Mesenchymal stem cell (in vitro differentiated cells and primary cell): ENCODE results near the gene DSCAM.

ENCODE experiments used
- DNase-seq: peaks from one replicate; pipeline ENCODE4 v3.0.0-alpha.2; 2013
- H2AFZ ChIP-seq: one replicate; pipeline ENCODE4 v1.6.1; 2013; ENCODE audit warnings: low read depth, mild to moderate bottlenecking, control low read depth, inconsistent platforms, low read length, moderate library complexity
- H2AK5ac ChIP-seq: 2 replicates; pipeline ENCODE4 v1.6.1; 2013; ENCODE audit warnings: low read length, moderate library complexity, mild to moderate bottlenecking, inconsistent platforms; ENCODE audit not compliant: severe bottlenecking
- H2BK120ac ChIP-seq: one replicate; pipeline ENCODE4 v1.6.1; 2013; ENCODE audit warnings: low read depth, mild to moderate bottlenecking, inconsistent platforms, low read length, moderate library complexity
- H2BK12ac ChIP-seq, 2 experiments: one replicate each; pipeline ENCODE4 v1.6.1; 2013; ENCODE audit warnings: inconsistent platforms in 2 of 2, low read length in 2 of 2, mild to moderate bottlenecking in 2 of 2, moderate library complexity in 2 of 2, control low read depth in 1 of 2
- H2BK15ac ChIP-seq: one replicate; pipeline ENCODE4 v1.6.1; 2013; ENCODE audit warnings: mild to moderate bottlenecking, low read depth, inconsistent platforms; ENCODE audit not compliant: poor library complexity, severe bottlenecking
- H2BK5ac ChIP-seq: 2 replicates; pipeline ENCODE4 v1.6.1; 2013; ENCODE audit warnings: low read depth, mild to moderate bottlenecking, low read length, control low read depth, inconsistent platforms; ENCODE audit not compliant: poor library complexity, severe bottlenecking
- H3K14ac ChIP-seq, 2 experiments: one replicate each; pipeline ENCODE4 v1.6.1; 2013; ENCODE audit warnings: inconsistent platforms in 2 of 2, low read length in 2 of 2, control low read depth in 1 of 2, mild to moderate bottlenecking in 1 of 2, moderate library complexity in 1 of 2
- H3K18ac ChIP-seq, 2 experiments: one replicate each; pipeline ENCODE4 v1.6.1; 2013; ENCODE audit warnings: inconsistent platforms in 2 of 2, low read length in 2 of 2, control low read depth in 1 of 2, low read depth in 1 of 2, mild to moderate bottlenecking in 1 of 2
- H3K23ac ChIP-seq, 2 experiments: one replicate each; pipeline ENCODE4 v1.6.1; 2013; ENCODE audit warnings: inconsistent platforms in 2 of 2, low read length in 2 of 2, mild to moderate bottlenecking in 2 of 2, moderate library complexity in 2 of 2, control low read depth in 1 of 2
- H3K27ac ChIP-seq: 2 replicates; pipeline ENCODE4 v1.5.1; 2013; ENCODE audit warnings: mild to moderate bottlenecking, moderate library complexity, low read length, control low read depth, inconsistent platforms; ENCODE audit not compliant: poor library complexity, severe bottlenecking
- H3K27me3 ChIP-seq, 2 experiments: 2 replicates each; pipeline versions ENCODE4 v1.6.1 to v1.7.0; 2013; ENCODE audit warnings: low read length in 2 of 2, mild to moderate bottlenecking in 2 of 2, moderate library complexity in 2 of 2, control low read depth in 1 of 2, inconsistent platforms in 1 of 2; ENCODE audit not compliant: control insufficient read depth in 1 of 2, insufficient read depth in 1 of 2
- H3K36me3 ChIP-seq, 2 experiments: 2 replicates each; pipeline versions ENCODE4 v1.6.1 to v1.7.0; 2013; ENCODE audit warnings: low read length in 2 of 2, control low read depth in 1 of 2, inconsistent platforms in 1 of 2, low read depth in 1 of 2, mild to moderate bottlenecking in 1 of 2; ENCODE audit not compliant: insufficient read depth in 2 of 2, control insufficient read depth in 1 of 2
- H3K4ac ChIP-seq, 2 experiments: one replicate each; pipeline ENCODE4 v1.6.1; 2013; ENCODE audit warnings: inconsistent platforms in 2 of 2, low read length in 2 of 2, mild to moderate bottlenecking in 2 of 2, moderate library complexity in 2 of 2, control low read depth in 1 of 2, low read depth in 1 of 2
- H3K4me1 ChIP-seq: 2 replicates; pipeline ENCODE4 v1.6.1; 2013; ENCODE audit warnings: low read depth, low read length, control low read depth; ENCODE audit not compliant: control insufficient read depth, insufficient read depth
- H3K4me2 ChIP-seq: 2 replicates; pipeline ENCODE4 v1.6.1; 2013; ENCODE audit warnings: low read length, mild to moderate bottlenecking, inconsistent platforms; ENCODE audit not compliant: poor library complexity, severe bottlenecking
- H3K4me3 ChIP-seq, 2 experiments: 2 replicates each; pipeline versions ENCODE4 v1.5.1 to v1.7.0; 2013; ENCODE audit warnings: low read length in 2 of 2, mild to moderate bottlenecking in 2 of 2, control low read depth in 1 of 2, low read depth in 1 of 2; ENCODE audit not compliant: insufficient read depth in 1 of 2
- H3K79me1 ChIP-seq: replicated peaks from 2 replicates; pipeline ENCODE4 v1.6.1; 2013; ENCODE audit warnings: mild to moderate bottlenecking, control low read depth, low read length, inconsistent platforms; ENCODE audit not compliant: poor library complexity, severe bottlenecking
- H3K9ac ChIP-seq: 2 replicates; pipeline ENCODE4 v1.7.0; 2013; ENCODE audit warnings: mild to moderate bottlenecking, low read length, moderate library complexity
- H3K9me3 ChIP-seq: 2 replicates; pipeline ENCODE4 v1.7.0; 2013; ENCODE audit warnings: mild to moderate bottlenecking, low read length; ENCODE audit not compliant: control insufficient read depth
- H4K8ac ChIP-seq: one replicate; pipeline ENCODE4 v1.6.1; 2013; ENCODE audit warnings: inconsistent platforms, mild to moderate bottlenecking, low read length, moderate library complexity
- H4K91ac ChIP-seq: one replicate; pipeline ENCODE4 v1.6.1; 2013; ENCODE audit warnings: mild to moderate bottlenecking, low read length, inconsistent platforms
- WGBS: methylation state at CpG from one replicate; pipeline ENCODE4 v1.1.7; 2013; ENCODE audit warnings: mixed read lengths; 5-methylcytosine and 5-hydroxymethylcytosine counted together

The DSCAM gene

GRCh38 chr21:40377135-40377534 is 469.8 kb downstream of the DSCAM start:
- no peak overlapping the region for H2BK12ac ChIP-seq
- H3K18ac ChIP-seq, result no peak overlapping the region
- no peak overlapping the region for H3K14ac ChIP-seq
- H3K4me1 ChIP-seq, result no peaks in the 10 kb centered on the region
- H2AFZ ChIP-seq, result no peak overlapping the region
- H2BK5ac ChIP-seq, result no peak overlapping the region
- H3K4ac ChIP-seq, result no peak overlapping the region
- no peak overlapping the region for H2BK15ac ChIP-seq
- H2AK5ac ChIP-seq, result no peak overlapping the region
- no peak overlapping the region for H4K8ac ChIP-seq
- H3K23ac ChIP-seq, result no peak overlapping the region
- no peak for DNase-seq
- H3K36me3 ChIP-seq, result no peaks in the 10 kb centered on the region
- H3K9ac ChIP-seq, result no peak overlapping the region
- H3K4me2 ChIP-seq, result no peak overlapping the region
- 94% methylated on average over 4 of the region's 5 CpGs for WGBS
- H4K91ac ChIP-seq, result no peak overlapping the region
- no peaks in the 10 kb centered on the region for H3K79me1 ChIP-seq
- H3K27ac ChIP-seq, result no peak overlapping the region
- no peaks in the 10 kb centered on the region for H3K27me3 ChIP-seq
- H3K4me3 ChIP-seq, result no peak overlapping the region
- H2BK120ac ChIP-seq, result no peak overlapping the region
- H3K9me3 ChIP-seq, result no peaks in the 10 kb centered on the region

GRCh38 chr21:40373761-40374160 is 473.2 kb downstream of the DSCAM start:
- Histone ChIP-seq H2BK120ac (no peak overlapping the region), H2BK15ac (no peak overlapping the region), H2BK5ac (no peak overlapping the region), H3K9me3 (no peaks in the 10 kb centered on the region), H3K27ac (no peak overlapping the region), H3K4me2 (no peak overlapping the region), H2AK5ac (no peak overlapping the region), H4K91ac (no peak overlapping the region), H3K14ac (no peak overlapping the region), H3K36me3 (no peaks in the 10 kb centered on the region), H3K9ac (no peak overlapping the region), H3K27me3 (no peaks in the 10 kb centered on the region), H3K4me1 (no peaks in the 10 kb centered on the region), H3K4ac (no peak overlapping the region), H3K79me1 (no peaks in the 10 kb centered on the region), H4K8ac (no peak overlapping the region), H2AFZ (no peak overlapping the region), H3K4me3 (no peak overlapping the region), H3K18ac (no peak overlapping the region), H3K23ac (no peak overlapping the region), H2BK12ac (no peak overlapping the region)
- WGBS, result 83% methylated on average over 1 of the region's 2 CpGs
- no peak for DNase-seq

- no peak overlapping the region for H3K18ac ChIP-seq
- H4K91ac ChIP-seq, result no peak overlapping the region
- no peak overlapping the region for H3K4me2 ChIP-seq
- H3K27me3 ChIP-seq, result no peaks in the 10 kb centered on the region
- H4K8ac ChIP-seq, result no peak overlapping the region
- WGBS, result 77% methylated on average over 2 of the region's 2 CpGs
- H3K4me3 ChIP-seq, result no peak overlapping the region
- no peak overlapping the region for H2AK5ac ChIP-seq
- H2AFZ ChIP-seq, result no peak overlapping the region
- no peak overlapping the region for H3K4ac ChIP-seq
- no peak overlapping the region for H3K9ac ChIP-seq
- no peak overlapping the region for H3K14ac ChIP-seq
- no peaks in the 10 kb centered on the region for H3K79me1 ChIP-seq
- H3K23ac ChIP-seq, result no peak overlapping the region
- no peak overlapping the region for H2BK12ac ChIP-seq
- no peak overlapping the region for H3K27ac ChIP-seq
- H3K4me1 ChIP-seq, result no peaks in the 10 kb centered on the region
- no peak overlapping the region for H2BK120ac ChIP-seq
- peaks cover 5% of the 10 kb centered on the region for H3K9me3 ChIP-seq
- H3K36me3 ChIP-seq, result no peaks in the 10 kb centered on the region
- H2BK5ac ChIP-seq, result no peak overlapping the region
- no peak for DNase-seq
- no peak overlapping the region for H2BK15ac ChIP-seq
Measured at GRCh38 chr21:40372506-40372905, 474.5 kb downstream of the DSCAM start.

- no peak overlapping the region for H3K4me3 ChIP-seq
- H3K23ac ChIP-seq, result no peak overlapping the region
- no peak for DNase-seq
- H3K14ac ChIP-seq, result no peak overlapping the region
- 83% methylated on average over 4 of the region's 4 CpGs for WGBS
- no peaks in the 10 kb centered on the region for H3K4me1 ChIP-seq
- no peaks in the 10 kb centered on the region for H3K36me3 ChIP-seq
- no peak overlapping the region for H2BK120ac ChIP-seq
- no peaks in the 10 kb centered on the region for H3K79me1 ChIP-seq
- no peak overlapping the region for H3K4me2 ChIP-seq
- H2BK15ac ChIP-seq, result no peak overlapping the region
- H3K27me3 ChIP-seq, result no peaks in the 10 kb centered on the region
- H3K4ac ChIP-seq, result no peak overlapping the region
- no peak overlapping the region for H3K9ac ChIP-seq
- no peak overlapping the region for H2BK12ac ChIP-seq
- H2BK5ac ChIP-seq, result no peak overlapping the region
- no peak overlapping the region for H2AFZ ChIP-seq
- no peak overlapping the region for H3K27ac ChIP-seq
- no peak overlapping the region for H3K18ac ChIP-seq
- no peak overlapping the region for H4K8ac ChIP-seq
- H4K91ac ChIP-seq, result no peak overlapping the region
- no peak overlapping the region for H2AK5ac ChIP-seq
- H3K9me3 ChIP-seq, result peaks cover 13% of the 10 kb centered on the region
Measured at GRCh38 chr21:40371329-40371728, 475.6 kb downstream of the DSCAM start.
